D721Med (cell line): ENCODE data around the gene CAPN10.

ENCODE experiments used
- DNase-seq: peaks from one replicate; pipeline ENCODE4 v3.0.0; 2011; ENCODE audit warnings: low spot score; ENCODE audit not compliant: insufficient read length
- FAIRE-seq: peaks from 2 replicates; lab custom pipeline; 2011; peaks lifted over from hg19 to GRCh38; lab: Jason Lieb, UNC
- TF ChIP-seq, protein P1 (sequence below): IDR thresholded peaks from 2 replicates; pipeline ENCODE4 v1.5.1; 2012; ENCODE audit warnings: mild to moderate bottlenecking, control low read depth; ENCODE audit not compliant: insufficient read depth; ENCODE audit errors: missing control alignments

Gene CAPN10

GRCh38 chr2:240642061-240642805, 55.7 kb downstream of the CAPN10 start:
- TF ChIP-seq, protein P1, sequence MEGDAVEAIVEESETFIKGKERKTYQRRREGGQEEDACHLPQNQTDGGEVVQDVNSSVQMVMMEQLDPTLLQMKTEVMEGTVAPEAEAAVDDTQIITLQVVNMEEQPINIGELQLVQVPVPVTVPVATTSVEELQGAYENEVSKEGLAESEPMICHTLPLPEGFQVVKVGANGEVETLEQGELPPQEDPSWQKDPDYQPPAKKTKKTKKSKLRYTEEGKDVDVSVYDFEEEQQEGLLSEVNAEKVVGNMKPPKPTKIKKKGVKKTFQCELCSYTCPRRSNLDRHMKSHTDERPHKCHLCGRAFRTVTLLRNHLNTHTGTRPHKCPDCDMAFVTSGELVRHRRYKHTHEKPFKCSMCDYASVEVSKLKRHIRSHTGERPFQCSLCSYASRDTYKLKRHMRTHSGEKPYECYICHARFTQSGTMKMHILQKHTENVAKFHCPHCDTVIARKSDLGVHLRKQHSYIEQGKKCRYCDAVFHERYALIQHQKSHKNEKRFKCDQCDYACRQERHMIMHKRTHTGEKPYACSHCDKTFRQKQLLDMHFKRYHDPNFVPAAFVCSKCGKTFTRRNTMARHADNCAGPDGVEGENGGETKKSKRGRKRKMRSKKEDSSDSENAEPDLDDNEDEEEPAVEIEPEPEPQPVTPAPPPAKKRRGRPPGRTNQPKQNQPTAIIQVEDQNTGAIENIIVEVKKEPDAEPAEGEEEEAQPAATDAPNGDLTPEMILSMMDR, result no peak
- DNase-seq, result no peak
- no peak for FAIRE-seq

- TF ChIP-seq, protein P1, result no peak
- DNase-seq (no peak), FAIRE-seq (no peak)
Measured at GRCh38 chr2:240642806-240643092, 56.2 kb downstream of the CAPN10 start.

DNA sequence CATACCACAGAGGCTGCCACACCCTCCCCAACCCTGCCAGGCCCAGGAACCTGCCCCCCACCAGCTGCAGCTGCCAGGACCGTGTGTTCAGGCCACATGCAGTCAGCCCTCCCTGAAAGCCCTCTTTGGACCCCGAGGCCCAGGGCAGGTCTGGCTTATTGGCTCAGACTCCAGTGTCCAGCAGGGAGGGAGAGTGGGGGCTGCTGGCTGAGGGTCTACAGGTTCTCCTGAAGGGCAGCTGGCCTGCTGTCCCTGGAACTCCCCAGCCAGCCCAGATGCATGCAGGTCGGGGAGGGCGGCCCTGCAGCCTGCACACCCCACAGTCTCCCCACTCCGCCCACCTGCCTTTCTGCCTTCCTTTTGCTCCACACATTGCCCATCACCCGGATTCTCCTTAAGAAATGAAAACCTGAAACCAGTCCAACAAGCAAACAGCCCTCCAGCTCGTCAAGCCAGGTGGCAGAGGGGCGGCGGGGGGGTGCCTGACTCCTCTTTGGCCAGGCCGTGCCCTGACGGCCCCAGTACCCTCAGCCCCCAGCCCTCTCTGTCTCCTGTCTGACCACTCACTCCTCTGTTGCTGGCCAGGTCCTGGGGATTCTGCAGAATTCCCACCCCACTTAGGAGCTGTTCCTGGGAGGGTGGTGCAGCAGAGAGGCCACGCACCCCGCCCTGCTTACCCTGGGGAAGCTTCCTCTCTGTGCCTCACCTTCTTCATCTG, 56.7 kb downstream of the CAPN10 start:
- no peak for FAIRE-seq
- TF ChIP-seq, protein P1, result no peak

DNA sequence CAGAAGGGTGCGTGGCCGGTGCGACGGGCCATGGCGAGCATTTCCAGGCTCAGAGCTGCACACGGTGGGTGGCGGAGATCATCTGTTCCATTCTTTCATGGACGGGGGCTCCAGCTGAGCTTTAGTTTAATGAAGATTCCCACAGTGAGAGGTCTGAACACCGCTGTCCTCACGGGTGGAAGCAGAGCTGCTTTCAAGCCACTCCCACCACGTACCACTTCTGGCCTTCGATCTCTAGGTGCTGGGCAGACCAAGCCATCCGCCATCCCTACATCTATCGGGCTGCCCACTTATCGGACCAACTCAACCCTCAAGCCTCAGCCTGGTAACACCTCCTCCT, 57.2 kb downstream of the CAPN10 start:
- TF ChIP-seq, protein P1, result no peak
- FAIRE-seq, result no peak
- DNase-seq, result no peak

More for the DNA sequence above, 56.7 kb downstream of the CAPN10 start:
- no peak for DNase-seq

GRCh38 chr2:240644171-240644651, 57.7 kb downstream of the CAPN10 start:
- DNase-seq (no peak), FAIRE-seq (no peak)
- TF ChIP-seq, protein P1, result no peak

DNA sequence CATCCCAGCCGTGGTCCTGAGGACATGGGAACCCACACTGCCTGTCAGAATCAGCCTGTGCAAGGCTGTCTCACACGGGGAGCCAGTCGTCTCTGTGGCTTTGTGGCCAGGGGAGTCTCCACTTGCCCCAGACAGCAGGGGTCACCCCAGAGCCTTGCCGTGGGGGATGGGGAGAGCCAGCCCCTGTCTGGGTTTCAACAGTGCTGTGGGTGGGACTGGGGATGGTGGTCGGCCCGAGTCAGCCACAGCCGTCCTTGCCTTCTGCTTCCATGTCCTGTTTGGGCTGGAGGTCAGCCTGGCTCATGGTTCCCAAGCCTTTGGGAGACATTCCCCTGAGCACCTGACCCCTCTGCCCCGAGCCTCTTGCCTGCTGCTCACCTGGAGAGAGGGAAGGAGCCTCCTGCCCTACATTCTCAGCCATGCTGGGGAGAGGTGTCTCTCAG, 58.3 kb downstream of the CAPN10 start:
- DNase-seq, result peak; percentile 13
- no peak for FAIRE-seq
- TF ChIP-seq, protein P1, result no peak

DNA sequence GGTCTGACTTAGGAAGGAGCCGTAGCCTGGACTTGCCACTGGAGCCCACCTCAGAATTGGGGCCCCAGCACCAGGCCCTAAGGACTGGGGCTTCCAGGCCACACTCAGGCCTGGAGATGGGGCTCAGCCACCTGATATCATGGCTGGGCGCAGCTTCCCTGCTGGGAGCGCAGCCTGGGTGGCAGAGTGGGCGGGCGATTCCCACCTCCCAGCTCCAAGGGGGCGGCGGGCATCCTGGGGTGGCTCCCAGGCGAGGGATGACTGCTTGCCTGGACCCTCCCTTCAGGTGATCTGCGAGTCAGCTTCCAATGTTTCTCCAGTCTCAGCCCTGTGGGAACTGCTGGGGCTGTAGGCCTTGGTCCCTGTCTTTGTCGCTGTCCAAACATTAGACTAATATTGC, 58.8 kb downstream of the CAPN10 start:
- peak; percentile 6 for DNase-seq
- TF ChIP-seq, protein P1, result no peak
- no peak for FAIRE-seq
